RPMI8226 (cell line): ENCODE measurements around the gene RNF207.
A peak's percentile ranks its signal among the peaks of the same experiment; 100 is the strongest.

Experiments
- DNase-seq: peaks from one replicate; pipeline ENCODE4 v3.0.0-alpha.2; 2015

RNF207 gene

GRCh38 chr1:6205849-6206519 is at the start of gene RNF207:
TSS of gene RNF207 (plus strand) at chr1:6206119. CDS start at chr1:6206536, 417 bp downstream.
- DNase-seq = peak; percentile 86

- no peak for DNase-seq
Measured at GRCh38 chr1:6157132-6157527, 48.8 kb upstream of the RNF207 start.

GRCh38 chr1:6157528-6158174 is 48.3 kb upstream of the RNF207 start:
- peak; percentile 60 for DNase-seq

- no peak for DNase-seq
Measured at GRCh38 chr1:6158181-6158580, 47.7 kb upstream of the RNF207 start.

- DNase-seq = no peak
Measured at GRCh38 chr1:6162341-6162740, 43.6 kb upstream of the RNF207 start.

GRCh38 chr1:6162773-6163172 is 43.1 kb upstream of the RNF207 start:
- DNase-seq = peak; percentile 71

GRCh38 chr1:6163191-6163972 is 42.5 kb upstream of the RNF207 start:
- DNase-seq = no peak

GRCh38 chr1:6163973-6164617 is 41.8 kb upstream of the RNF207 start:
- no peak for DNase-seq

- DNase-seq = no peak
Measured at GRCh38 chr1:6165027-6165426, 40.9 kb upstream of the RNF207 start.

GRCh38 chr1:6165441-6165985 is 40.4 kb upstream of the RNF207 start:
- no peak for DNase-seq

GRCh38 chr1:6166221-6166620 is 39.7 kb upstream of the RNF207 start:
- no peak for DNase-seq

GRCh38 chr1:6166655-6167390 is 39.1 kb upstream of the RNF207 start:
- no peak for DNase-seq

GRCh38 chr1:6167391-6168303 is 38.3 kb upstream of the RNF207 start:
- DNase-seq = no peak

GRCh38 chr1:6168947-6169586 is 36.9 kb upstream of the RNF207 start:
- no peak for DNase-seq

GRCh38 chr1:6170116-6170741 is 35.7 kb upstream of the RNF207 start:
- DNase-seq = no peak

- no peak for DNase-seq
Measured at GRCh38 chr1:6170742-6171201, 35.1 kb upstream of the RNF207 start.

- peak; percentile 50 for DNase-seq
Measured at GRCh38 chr1:6171548-6172124, 34.3 kb upstream of the RNF207 start.

GRCh38 chr1:6172549-6172948 is 33.4 kb upstream of the RNF207 start:
- DNase-seq = no peak

- no peak for DNase-seq
Measured at GRCh38 chr1:6174621-6175410, 31.1 kb upstream of the RNF207 start.
